NCI-H1694 (cell line): ENCODE results near the gene C7orf33.
"Not testable (repeated sequence)": the region's sequence is repeated elsewhere in the genome, so short reads cannot be mapped to it uniquely, and the experiment has no call there.

Experiments used
- DNase-seq: peaks from one replicate; lab custom pipeline; 2025; lab: John Stamatoyannopoulos, UW

C7orf33 gene, protein sequence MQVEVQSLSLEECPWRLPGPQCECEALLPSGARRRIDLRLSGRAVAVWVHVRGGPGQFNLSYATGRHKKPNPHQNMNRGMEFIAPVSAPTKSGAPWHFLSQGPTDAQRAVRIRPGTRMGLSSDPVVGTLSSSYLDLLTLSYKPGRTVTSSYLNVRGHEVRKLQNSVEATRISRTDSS

DNA sequence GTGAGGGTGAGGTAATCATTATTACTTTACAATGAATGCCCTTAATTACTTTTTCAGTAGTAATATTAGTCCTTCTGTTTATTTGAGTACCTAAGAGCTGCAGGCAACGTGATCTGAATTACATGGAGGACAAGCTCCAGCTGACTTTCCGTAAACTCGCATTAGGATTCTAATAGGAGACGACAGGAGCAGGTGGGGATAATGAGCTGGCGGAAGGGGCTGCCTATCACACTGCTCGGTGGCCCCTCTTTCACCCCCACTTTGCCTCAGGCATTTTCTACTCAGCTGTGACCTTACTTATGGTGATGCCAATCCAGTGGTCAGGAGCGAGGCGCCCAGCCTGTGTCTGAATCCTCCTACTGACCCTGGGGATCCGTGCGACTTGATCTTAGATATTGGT, at the start of gene C7orf33:
Gene C7orf33, plus strand, starts transcription at position 296 of the 400 bp plus-strand sequence. CDS start 160 bp downstream, outside the sequence.
- DNase-seq = peak; percentile 17

DNA sequence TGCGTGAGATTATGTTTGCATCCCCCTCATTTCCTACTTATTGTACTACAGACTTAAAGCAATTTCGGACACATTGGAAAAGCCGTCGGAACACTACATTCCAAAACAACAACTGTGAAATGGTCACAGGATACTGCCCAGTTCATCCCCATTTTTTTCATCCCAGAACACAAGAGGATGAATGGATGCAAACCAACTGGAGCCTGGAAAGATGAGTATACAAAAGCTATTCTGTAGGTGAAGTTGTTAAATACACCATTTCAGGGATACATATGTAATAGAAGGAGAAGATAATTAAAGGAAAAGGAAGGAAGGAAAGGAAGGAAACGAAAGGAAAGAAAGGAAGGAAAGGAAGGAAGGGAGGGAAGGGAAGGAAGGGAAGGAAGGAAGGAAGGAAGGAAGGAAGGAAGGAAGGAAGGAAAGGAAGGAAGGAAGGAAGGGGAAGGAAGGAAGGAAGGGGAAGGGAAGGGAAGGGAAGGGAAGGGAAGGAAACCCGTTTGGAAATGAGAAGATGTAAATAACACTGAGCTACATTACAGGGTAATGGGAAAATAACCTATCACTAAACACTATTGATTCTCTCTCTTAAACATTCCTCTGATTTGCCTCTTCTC, 48.6 kb upstream of the C7orf33 start:
- DNase-seq = no peak

DNA sequence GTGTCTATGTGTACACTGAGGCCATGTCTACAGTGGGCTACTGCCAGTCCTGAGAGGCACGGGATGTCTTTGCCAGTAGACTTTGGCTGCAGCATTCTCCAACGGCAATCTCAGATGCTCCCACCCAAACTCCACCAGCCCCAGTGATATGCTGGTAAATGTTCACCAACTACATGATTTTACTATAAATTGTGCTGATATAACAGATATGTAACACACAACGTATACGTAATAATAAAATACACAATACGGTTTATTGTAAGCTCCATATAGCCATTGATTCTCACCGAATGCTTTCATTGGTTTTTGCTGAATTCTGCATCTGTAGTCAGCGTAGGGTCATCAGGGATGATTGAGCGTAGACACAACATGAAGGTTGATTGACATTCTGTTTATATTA, 47.3 kb upstream of the C7orf33 start:
- DNase-seq = no peak

DNA sequence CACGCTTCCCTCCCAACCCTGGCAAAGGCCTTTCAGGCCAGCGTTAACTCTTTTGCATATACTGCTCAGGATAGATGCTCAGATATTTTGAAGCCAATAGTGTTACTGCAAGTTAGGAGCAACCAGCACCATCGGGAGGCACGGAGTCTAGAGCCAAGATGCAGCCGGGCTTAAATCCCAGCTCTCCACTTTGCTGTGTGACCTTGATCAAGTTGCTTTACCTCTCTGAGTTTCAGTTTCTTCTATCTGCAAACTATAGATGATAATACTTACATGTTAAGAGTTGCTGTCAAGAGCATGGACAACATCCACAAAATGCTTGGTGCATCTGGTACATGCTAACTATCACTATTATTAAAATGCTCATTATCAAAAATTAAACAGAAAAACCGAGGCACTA, 45.4 kb upstream of the C7orf33 start:
- no peak for DNase-seq

DNA sequence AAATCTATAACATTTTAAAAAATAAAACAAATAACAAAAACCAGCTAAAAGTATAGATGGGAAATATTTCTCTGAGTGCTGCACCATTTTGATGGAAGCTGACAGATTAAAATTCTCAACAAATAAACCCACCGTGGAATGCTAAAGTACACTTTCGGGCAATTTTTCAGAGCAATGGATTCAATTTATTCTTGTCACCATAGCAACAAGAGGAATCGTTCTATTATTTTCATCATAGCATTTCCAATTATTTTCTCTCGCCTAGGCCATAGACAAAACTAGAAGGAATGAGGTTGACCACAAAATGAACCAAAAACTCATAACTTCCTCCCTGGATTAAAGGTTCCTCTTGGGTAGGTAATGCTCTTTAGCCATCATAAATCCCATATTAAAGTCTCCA, 44.6 kb upstream of the C7orf33 start:
- no peak for DNase-seq

DNA sequence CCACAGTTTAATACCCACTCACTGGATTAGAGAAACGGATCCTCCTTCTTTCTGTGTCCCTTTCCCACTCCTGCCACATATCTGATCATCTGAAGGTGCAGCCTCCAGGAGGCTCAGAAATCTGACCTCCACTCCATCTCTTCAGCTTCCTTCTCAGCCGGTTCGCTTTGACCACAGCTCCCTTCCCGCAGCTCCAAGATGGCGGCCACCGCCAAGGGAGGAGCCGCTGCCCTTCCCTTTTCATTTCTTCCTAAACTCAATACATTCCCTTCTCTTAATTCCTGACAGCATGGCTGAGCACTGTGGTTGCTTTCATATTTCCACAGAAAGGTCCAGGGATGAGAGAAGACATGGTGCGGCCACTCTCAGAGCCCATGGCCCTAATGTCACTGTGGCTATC, 43.7 kb upstream of the C7orf33 start:
- DNase-seq = no peak

DNA sequence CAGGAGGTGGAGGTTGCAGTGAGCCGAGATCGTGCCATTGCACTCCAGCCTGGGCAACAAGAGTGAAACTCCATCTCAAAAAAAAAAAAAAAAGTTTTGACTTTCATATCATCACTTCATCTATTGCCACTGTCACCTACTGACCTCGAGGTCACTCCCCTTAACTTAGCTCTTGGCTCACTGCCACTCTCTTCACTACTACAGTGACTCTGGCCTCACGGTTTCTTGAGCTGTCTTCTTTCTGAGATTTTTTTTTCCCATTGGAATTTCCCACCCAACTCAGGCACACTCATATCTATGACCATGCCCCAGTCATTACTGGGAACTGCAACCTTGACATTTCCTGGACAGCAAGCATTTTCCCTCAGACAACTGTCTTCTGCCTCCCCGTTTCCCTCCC, 42.6 kb upstream of the C7orf33 start:
- DNase-seq = no peak

DNA sequence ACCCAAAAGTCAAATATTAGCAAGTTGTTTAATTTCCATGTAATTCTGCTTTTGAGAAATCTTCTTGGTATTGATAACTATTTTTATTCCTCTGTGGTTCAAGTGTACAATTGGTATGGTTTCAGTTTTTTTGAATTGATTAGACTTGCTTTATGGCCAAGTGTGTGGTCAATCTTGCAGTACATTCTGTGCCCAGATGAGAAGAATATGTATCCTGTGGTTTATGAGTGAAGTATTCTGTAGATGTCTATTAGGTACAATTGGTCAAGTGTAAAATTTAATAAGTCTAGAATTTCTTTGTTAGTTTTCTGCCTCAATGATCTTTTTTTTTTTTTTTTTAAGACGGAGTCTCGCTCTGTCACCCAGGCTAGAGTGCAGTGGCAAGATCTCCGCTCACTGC, 36.6 kb upstream of the C7orf33 start:
- DNase-seq = no peak

DNA sequence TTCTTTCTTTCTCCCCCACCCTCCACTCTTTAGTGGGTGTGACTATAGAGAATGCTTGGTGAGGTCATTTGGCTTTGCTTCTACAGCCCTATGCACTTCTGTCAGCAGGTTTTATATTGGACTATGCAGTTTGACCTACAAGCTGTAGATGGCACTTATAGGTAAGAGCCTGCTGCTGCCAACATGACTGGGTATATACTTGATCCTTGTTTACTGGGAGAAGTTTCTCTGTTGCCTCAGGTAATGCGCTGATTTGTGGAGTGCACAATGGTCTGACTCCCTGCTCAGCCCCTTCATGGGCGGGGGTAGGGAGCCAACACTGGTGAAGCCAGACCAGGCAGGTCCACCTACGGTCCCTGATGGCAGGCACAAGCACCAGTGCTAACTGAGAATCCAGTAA, 33.7 kb upstream of the C7orf33 start:
- DNase-seq = no peak

DNA sequence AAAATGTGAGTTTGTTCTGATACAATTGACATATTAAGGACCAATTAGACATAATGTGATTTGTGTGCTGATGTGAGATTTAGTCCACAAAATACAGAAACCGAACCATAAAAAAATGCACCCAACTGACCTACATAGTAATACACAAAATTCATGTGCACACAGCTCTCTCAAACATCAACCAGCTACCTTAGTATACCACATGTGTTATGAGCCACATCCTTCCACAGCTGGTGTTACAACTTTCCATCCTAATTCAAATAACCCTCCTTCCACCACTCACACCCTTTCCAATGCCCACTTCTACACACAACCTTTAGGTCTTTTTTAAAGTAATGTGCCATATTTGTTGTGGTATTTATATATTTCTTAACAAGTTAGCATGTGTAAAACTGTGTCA, 31.7 kb upstream of the C7orf33 start:
- no peak for DNase-seq

DNA sequence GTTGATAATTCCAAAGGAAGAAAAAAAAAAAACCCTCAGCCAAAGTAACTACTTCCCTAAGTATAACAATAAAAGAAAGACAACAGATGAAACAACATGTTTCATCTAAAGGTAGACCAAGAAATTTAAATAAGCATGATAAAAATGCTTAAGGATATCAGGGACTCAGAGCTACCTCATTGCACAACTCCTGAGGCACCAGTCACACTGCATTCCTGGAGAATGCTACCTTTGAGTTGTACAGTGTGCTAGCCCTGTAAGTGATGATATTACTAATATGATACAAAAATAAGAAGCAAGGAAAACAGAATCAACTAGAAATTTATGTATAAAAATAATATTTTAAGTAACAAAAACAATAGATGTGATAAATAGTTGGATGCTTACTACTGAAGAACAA, 29.5 kb upstream of the C7orf33 start:
- DNase-seq = no peak

DNA sequence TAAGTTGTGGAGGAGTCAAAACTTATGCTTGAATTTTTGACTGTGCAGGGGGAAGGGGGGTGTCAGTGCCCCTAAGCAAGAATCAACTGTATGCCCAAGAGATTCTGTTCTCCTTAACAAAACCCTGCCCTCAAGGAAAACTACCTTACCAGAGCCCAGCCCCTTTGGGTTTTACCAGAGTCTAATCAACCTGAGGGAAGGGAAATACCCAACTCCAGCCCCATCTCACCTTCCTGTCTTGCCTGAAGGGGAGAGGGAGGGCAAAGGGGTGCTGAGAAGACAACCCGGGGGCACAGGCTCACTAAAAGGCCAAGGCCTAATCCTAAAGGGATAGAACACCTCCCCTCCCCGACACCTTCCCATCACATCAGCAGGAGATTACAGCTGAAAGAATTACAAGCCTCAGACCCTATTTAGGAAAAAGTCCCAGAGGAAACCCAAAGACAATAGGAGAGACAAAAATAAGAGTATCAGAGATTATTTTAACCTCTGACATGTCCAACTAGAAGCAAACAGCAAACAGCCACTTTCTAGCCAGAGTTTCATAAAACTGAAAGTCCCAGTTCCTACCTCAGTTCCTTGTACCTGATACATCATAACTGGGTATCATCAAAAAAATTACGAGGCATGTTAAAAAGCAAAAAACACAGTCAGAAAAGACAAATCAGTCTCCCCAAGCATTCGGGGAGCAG, 26.8 kb upstream of the C7orf33 start:
- no peak for DNase-seq

DNA sequence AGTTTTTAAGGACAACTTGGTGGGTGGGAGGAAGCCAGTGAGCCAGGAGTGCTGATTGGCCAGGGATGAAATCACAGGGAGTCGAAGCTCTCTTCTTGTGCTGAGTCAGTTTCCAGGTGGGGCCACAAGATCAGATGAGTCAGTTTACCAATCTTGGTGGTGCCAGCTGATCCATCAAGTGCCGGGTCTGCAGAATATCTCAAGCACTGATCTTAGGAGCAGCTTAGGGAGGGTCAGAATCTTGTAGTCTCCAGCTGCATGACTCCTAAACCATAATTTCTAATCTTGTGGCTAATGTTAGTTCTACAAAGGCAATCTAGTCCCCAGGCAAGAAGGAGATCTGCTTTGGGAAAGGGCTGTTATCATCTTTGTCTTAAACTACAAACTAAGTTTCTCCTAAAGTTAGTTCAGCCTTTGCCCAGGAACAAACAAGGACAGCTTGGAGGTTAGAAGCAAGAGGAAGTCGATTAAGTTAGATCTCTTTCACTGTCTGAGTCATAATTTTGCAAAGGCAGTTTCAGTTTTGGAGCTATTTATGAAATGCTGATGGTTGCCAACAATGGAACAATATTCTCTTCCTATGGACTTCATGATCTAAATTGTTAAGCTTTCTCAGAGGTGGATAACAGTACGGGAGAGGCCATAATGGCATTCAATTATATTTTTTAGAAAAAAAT, 26.2 kb upstream of the C7orf33 start:
- not testable (repeated sequence) for DNase-seq

DNA sequence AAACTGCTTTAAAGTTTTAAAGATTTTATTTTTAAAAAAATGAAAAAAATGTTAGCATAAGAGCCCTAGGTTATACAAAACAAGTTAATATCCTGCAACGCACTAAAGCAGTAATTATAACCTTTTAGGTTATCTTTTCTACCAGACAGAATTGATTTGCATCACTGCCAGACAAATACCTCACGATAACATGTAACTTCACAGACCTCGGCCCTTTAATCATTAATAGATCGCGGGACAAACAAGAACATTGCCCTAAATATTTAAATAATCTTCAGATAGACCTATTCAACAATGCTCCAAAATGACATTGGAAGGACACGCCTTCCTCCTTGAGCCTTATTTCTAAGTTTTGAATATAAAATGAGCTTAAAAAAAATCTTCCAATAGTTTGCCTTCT, 23.8 kb upstream of the C7orf33 start:
- no peak for DNase-seq

DNA sequence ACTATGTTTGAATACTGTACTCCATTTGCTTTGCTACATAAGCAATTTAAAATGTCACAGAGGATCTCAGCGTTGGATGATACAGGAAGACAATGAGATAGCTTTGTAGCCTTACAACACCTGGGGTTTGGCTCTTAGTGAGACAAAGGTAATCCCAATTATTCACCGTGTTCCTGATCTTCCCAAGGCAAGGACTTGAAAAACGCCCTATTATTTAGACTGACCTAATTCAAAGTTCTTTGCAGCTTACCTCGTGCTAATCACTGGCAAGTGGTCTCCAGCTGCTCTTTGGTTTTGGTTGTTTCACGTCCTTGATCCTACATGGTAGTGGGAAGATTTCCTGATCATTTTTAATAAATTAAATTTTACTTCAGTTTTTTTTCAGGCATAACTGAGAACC, 23.0 kb upstream of the C7orf33 start:
- no peak for DNase-seq

DNA sequence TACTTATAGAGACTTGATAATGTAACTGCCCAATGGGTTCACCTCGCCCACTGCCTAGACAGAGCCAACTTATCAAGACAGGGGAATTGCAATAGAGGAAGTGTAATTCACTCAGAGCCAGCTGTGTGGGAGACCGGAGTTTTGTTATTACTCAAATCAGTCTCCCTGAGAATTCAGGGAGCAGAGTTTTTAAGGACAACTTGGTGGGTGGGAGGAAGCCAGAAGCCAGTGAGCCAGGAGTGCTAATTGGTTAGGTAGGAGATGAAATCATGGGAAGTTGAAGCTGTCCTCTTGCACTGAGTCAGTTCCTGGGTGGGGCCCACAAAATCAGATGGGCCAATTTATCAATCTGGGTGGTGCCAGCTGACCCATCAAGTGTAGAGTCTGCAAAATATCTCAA, 20.1 kb upstream of the C7orf33 start:
- no peak for DNase-seq

DNA sequence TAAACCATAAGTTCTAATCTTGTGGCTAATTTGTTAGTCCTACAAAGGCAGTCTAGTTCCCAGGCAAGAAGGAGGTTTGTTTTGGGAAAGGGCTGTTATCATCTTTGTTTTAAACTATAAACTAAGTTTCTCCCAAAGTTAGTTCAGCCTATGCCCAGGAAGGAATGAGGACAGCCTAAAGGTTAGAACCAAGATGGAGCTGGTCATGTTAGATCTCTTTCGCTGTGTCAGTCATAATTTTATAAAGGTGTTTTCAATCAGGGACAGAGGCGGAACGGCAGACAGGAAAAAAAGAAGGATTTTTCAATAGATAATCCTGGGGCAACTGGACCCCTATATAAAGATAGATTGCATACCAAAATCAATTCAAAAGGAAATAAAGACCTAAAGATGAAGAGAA, 19.6 kb upstream of the C7orf33 start:
- not testable (repeated sequence) for DNase-seq

DNA sequence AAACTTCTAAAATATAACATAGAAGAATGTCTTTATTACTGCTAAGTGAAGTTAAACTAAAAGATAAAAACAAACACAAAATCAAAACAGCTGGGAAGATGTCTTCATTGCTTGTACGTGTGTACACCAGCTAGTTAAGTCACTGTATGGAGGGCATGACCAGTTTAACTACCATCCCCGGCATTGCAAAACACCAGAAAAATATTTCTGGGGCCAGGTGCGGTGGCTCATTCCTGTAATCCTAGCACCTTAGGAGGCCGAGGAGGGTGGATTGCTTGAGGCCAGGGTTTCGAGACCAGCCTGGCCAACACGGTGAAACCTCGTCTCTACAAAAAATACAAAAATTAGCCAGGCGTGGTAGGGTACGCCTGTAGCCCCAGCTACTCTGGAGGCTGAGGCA, 19.2 kb upstream of the C7orf33 start:
- no peak for DNase-seq

DNA sequence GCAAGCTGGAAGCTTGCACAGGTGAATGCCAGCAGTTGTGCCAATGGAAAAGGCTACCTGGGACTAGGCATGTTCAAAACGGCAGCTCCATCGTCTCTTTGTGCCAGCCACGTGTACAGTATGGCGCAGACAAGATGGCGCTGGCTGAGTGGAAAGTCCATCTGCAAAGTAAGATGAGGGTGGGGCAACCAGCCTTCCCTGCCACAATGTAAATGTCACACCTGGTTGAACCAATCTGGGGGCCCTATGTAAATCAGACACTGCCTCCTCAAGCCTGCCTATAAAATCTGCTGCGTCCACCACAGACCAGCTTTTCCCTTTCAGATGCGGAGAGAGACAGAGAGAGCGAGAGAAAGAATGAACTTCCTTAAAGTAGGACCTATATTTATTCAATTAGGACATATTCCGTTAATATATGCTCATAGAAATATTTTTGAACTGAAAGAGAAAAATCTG, 18.5 kb upstream of the C7orf33 start:
- no peak for DNase-seq

DNA sequence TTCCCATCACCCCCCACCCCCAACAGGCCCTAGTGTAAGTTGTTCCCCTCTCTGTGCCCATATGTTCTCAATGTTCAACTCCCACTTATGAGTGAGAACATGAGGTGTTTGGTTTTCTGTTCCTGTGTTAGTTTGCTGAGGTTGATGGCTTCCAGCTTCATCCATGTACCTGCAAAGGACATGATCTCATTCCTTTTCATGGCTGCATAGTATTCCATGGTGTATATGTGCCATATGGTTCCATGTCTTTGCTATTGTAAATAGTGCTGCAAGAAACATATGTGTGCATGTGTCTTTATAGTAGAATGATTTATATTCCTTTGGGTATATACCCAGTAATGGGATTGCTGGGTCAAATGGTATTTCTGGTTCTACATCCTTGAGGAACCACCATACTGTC, 17.0 kb upstream of the C7orf33 start:
- DNase-seq = not testable (repeated sequence)

DNA sequence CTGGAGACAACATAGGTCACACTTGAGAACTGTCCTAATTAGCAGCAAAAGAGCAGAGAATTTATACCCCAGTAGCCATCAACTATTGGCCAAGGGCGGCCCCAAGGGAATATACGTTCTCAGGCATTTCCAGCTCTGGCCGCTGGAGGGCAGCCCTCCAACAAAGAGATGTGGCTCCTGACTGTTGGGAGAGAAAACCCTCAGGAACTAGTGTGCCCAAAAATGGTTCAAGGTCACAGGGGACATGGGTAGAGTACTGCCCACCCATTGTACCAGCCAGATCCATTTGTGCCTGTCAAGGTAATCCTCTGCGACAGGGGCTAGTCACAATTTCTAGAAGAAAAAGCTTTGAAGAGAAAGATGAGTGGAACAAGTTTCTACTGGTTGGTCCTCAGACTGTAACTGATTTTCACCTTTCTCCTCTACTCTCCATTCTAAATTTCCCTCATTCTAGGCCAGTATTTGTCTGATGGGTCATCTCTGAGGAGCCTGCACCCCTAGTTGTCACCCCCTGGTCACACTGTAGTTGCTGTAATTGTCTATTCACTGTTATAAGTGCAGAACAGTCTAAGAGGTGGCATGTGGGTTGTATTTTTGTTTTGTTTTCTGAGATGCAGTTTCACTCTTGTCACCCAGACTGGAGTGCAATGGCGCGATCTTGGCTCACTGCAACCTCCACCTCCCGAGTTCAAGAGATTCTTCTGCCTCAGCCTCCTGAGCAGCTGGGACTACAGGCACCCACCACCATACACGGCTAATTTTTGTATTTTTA, 14.7 kb upstream of the C7orf33 start:
- peak; percentile 74 for DNase-seq

DNA sequence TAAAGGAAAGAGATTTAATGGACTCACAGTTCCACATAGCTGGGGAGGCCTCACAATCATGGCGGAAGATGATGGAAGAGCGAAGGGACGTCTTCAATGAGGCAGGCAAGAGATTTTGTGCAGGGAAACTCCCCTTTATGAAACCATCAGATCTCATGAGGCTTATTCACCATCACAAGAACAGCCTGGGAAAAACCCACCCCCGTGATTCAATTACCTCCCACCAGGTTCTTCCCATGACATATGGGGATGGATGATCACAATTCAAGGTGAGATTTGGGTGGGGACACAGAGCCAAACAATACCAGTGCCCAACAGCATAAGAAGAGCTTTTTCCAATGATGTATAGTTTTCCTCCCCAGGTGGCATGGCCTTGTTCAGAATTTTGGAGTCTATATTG, 11.2 kb upstream of the C7orf33 start:
- DNase-seq = no peak
